Measurements from ENCODE around the gene SBF2.
A peak's percentile ranks its signal among the peaks of the same experiment; 100 is the strongest.
"Not testable (repeated sequence)": the region's sequence is repeated elsewhere in the genome, so short reads cannot be mapped to it uniquely, and the experiment has no call there.

Gene SBF2

DNA sequence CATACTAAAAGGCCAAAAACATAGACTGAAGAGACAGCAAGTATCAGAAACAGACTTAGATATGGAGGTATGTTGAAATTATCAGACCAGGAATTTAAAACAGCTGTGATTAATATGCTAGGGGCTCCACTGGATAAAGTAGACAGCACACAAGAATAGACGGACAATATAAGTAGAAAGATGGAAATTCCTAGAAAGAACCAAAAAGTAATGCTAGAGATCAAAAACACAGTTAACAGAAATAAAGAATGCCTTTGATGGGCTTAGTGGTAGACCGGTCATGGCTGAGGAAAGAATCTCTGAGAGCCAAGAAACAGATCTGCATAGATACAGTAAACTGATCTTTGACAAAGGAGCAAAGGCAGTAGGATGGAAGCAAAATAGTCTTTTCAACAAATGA lies 380.0 kb downstream of the SBF2 start:
- TF ChIP-seq CTCF (conservative IDR thresholded peaks at IDR 0.05), result no peak
- H3K27ac ChIP-seq, result no peak overlapping the region

- no peak for TF ChIP-seq CTCF (conservative IDR thresholded peaks at IDR 0.05)
- H3K27ac ChIP-seq, result peak overlapping the region; percentile 55
These were observed 387.8 kb downstream of the SBF2 start for GRCh38 chr11:9905960-9906791.

GRCh38 chr11:9905501-9905951 lies 388.5 kb downstream of the SBF2 start:
- peak overlapping the region; percentile 55 for H3K27ac ChIP-seq

DNA sequence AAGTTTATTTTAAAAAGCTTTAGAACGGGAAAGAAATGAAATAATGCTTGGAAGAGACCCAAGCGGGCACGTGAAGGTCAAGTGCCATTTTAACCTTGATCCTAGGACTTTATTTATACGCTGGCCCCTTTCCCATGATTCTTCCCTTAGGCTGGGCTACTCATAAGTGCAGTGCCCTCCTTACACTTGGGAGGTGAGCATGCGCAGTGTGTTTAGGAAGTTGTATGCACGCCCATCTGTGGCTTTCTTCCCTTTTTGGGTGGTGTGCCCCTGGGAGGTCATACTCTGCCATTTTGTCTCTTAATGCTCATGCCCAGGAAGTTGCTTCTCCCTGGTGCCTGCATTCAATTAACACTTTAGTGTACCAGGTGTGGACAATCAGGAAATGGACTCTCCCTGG lies 390.4 kb downstream of the SBF2 start:
- TF ChIP-seq CTCF (conservative IDR thresholded peaks at IDR 0.05), result no peak
- H3K27ac ChIP-seq, result no peak overlapping the region

More at GRCh38 chr11:9905501-9905951, 388.5 kb downstream of the SBF2 start:
- no peak for TF ChIP-seq CTCF (conservative IDR thresholded peaks at IDR 0.05)

DNA sequence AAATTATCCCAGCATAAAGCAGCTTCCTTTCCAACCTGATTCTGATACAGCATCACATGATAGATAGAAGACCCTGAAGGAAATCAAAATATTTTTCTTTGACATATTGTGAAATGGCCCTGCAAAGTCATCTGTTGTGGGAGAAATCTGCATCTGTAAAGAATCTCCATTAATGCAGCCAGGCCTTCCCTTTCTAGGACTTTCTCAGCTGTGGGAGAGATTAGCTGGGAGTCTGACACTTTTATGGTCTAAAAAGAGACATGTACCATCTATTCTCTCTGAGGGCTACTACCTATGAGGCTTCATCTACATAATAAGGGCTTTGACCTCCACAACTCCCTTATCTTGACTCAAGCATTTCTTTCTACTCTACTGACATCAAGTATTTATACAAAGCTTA lies 392.1 kb downstream of the SBF2 start:
- no peak for TF ChIP-seq CTCF (conservative IDR thresholded peaks at IDR 0.05)
- H3K27ac ChIP-seq, result no peak overlapping the region

DNA sequence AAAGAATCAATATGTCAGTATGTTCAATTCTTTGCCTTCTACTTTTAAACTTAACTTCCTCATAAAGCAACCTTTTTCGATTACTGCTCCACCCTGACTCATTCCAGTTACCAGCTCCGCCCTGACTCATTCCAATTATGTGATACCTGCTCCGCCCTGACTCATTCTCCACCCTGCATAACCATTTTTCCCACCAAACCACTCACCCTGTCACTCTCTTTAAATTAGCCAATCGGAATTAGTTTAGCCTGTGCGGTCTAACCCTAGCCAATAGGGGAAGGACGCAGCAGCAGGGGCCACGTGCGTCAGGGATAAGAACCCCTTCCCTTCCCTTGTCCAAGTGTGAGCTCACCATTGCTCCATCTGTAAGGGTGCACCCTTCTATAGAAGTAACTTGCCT lies 393.8 kb downstream of the SBF2 start:
- H3K27ac ChIP-seq, result not testable (repeated sequence)

DNA sequence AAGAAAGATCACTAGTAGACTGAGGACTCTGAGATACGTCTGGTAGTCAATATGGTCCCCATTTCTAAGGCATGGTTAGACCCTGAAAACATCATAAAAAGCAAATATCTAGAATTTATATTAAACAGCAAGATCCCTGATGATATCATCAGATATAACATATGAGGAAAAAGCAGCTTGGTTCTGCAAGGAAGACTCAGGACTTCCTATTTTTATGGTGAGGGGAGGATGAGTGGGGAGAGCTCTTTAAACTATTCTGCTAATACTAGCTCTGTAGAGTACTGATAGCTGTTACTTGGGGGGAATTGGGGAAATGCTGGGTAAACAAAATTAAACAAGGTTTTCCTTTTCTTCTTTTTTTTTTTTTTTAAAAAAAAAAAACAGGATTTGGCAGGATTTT lies 394.3 kb downstream of the SBF2 start:
- H3K27ac ChIP-seq, result no peak overlapping the region
- no peak for TF ChIP-seq CTCF (conservative IDR thresholded peaks at IDR 0.05)

DNA sequence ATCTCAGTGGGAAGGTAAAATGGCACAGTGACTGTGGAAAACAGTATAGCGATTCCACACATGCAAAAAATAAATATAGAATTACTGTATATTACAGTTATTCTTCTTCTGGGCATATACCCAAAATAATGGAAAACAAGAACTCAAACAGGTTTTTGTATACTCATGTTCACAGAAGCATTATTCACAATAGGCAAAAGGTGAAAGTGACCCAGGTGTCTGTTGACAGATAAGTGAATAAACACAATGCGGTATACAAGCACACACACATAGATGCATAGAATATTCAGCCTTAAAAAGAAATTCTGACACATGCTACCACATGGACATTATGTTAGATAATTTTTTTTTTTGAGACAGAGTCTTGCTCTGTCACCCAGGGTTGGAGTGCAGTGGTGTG lies 397.1 kb downstream of the SBF2 start:
- H3K27ac ChIP-seq, result no peak overlapping the region
- TF ChIP-seq CTCF (conservative IDR thresholded peaks at IDR 0.05), result no peak
